AG08395 (cell line): ENCODE results near the gene SLC26A6.

Experiments
- DNase-seq: peaks from one replicate; pipeline ENCODE4 v3.0.0; 2012; ENCODE audit warnings: mixed read lengths, low spot score

SLC26A6 gene

GRCh38 chr3:48599077-48599501, 36.2 kb downstream of the SLC26A6 start:
- no peak for DNase-seq

- peak; percentile 95 for DNase-seq
These were observed 36.8 kb downstream of the SLC26A6 start for GRCh38 chr3:48598323-48599076.

DNA sequence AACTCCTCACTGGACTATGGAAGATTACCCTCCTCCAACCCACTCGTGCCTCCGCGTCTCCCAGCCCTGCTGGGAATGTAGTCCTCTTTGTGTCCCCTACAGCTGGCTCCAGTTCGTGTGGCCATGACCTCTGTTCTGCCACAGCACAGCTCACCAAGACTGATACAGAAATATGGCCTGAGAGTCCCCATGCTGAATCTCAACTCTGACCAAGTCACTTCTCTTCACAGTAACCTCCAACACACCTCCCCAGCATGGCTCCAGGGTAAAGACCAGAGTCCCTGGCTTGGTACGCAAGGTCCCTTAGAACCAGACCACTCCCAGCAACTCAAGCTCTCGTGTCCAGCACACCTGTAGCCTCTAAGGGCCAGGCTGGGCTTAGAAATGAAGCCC, 37.9 kb downstream of the SLC26A6 start:
- no peak for DNase-seq

GRCh38 chr3:48596676-48597407, 38.4 kb downstream of the SLC26A6 start:
- no peak for DNase-seq

- DNase-seq = no peak
These were observed 39.1 kb downstream of the SLC26A6 start for GRCh38 chr3:48596157-48596556.

DNA sequence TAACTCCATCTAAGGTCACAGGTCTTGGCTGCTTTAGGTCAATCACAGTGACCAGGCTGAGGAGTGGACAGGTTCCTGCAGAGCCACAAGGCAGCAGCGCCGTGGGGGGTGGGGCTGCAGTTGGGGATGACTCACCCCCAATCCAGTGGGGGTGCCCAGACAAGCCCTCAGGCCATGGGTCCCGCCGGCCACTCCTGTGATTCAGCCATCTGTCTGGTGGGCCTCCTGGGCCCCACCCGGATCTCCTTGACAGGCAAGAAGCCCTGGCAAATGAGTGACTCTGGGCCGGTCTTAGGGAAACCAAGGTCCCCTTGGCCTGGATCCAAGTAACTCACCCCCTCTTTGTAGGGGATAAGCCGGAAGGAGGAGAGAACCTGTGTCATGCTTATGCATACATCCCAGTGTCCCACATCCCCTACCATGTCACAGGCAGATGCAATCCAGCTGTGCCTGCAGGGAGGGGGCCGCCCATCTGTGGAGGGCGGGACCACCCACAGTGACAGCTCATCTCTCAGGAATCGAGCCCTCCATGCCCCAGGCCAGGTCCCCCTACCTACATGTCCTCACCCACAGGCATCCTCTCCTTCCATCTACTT, 39.6 kb downstream of the SLC26A6 start:
- peak; percentile 95 for DNase-seq

- DNase-seq = peak; percentile 52
These were observed 40.2 kb downstream of the SLC26A6 start, which contains the start of gene COL7A1 for GRCh38 chr3:48595075-48595525. Gene COL7A1 (minus strand): TSS chr3:48595329. CDS start chr3:48595159, 170 bp downstream.

DNA sequence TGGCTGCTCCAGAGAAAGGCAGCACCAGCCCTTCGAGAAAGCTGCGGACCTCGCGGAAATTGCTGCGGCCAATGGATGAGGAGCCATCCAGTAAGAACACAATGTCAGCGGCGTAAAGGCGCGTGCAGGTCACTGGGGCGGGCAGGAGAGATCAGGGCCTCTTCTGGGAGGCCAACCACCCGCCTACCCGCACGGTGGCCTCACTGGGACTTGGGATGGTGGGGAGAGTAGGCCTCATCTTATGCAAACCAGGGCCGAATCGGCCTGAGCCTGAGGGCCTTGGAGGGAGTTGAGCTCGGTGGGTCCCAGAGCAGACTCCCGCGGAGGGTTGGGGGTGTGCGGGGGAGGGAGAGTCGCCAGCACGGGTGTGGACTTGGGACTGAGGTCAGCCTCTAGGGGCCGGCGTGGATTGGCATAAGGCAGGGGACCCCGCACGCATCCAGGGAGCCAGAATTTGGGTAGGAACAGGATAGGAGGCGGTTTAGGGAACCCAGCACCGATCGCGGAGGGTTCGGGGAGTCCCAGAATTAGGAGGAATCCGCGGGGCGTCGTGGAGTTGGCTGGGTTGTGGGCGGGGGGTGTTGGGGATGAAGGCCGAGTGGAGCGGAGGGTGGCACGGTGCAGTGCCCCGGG, 40.7 kb downstream of the SLC26A6 start:
- DNase-seq = peak; percentile 58

- no peak for DNase-seq
These were observed 41.9 kb downstream of the SLC26A6 start for GRCh38 chr3:48593337-48593736.

GRCh38 chr3:48592519-48593087, 42.7 kb downstream of the SLC26A6 start:
- no peak for DNase-seq

DNA sequence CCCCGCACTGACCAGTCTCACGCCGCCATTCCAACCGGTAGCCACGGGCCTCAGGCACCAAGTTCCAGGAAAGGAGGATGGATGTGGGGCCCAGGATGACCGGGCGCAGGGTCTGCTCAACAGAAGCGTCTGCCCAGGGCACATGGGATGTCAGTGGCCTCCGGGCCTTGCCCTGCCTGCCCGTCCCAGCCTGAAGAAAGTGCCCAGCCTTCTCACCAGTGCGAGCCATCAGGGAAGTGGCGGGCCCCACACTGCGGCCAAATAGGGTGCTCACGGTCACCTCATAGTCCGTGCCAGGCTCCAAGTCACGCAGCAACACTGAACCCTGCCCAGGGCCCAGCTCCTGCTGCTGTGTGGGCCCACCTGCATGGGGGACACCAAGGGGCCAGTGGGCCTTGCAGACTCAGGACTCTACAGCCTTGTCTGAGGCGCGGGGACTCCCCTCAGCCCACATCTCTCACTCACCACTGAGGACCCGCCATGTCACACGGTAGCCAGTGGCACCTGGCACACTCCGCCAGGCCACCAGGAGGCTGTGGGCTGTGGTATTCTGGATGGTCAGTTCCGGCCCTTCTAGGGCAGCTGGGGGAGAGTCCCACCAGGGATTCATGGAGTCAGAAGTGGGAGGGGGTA, 43.3 kb downstream of the SLC26A6 start:
- no peak for DNase-seq

DNA sequence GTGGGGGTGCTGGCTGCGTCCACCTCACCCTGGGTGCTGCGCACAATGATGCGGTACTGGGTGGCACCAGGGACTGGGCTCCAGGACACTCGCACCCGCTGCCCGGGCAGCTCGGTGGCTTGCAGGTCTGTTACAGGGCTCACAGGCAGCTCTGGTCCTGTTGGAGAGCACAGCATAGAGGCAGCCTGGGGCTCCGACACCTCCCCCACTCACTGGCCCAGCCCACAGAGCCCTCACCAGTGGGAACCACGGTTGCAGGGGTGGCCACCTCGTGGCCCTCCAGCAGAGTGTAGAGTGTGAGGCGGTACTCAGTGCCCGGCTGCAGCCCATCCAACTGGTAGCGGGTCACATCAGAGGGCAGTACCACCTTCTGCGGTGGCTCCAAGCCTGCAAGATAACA, 43.8 kb downstream of the SLC26A6 start:
- no peak for DNase-seq

GRCh38 chr3:48588230-48588629, 47.0 kb downstream of the SLC26A6 start:
- no peak for DNase-seq

DNA sequence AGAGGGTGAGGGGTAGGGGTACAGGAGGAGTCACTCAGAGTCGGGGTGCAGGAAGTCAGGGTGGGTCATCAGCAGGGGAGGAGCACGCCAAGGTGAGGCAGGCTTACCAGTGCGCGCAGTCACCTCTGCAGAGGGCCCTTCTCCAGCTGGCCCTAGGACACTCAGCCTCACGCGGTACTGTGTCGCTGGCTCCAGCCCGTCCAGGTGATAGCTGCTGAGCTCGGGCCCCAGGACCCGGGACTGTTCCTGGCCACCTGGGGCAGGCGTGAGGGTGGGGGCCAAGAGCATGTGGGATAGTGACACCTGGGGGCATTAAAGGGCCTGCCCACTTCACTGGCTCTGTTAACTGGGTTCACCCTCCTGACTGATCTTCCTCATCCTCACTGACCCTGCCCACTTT, 47.6 kb downstream of the SLC26A6 start:
- DNase-seq = no peak

- DNase-seq = no peak
These were observed 49.9 kb downstream of the SLC26A6 start for GRCh38 chr3:48585411-48585810.

GRCh38 chr3:48584836-48585235, 50.4 kb downstream of the SLC26A6 start:
- no peak for DNase-seq

GRCh38 chr3:48581621-48582481, 53.4 kb downstream of the SLC26A6 start:
- no peak for DNase-seq

- no peak for DNase-seq
These were observed 58.6 kb downstream of the SLC26A6 start for GRCh38 chr3:48576647-48577046.
